Esophagus muscularis mucosa (tissue), 4 donors: Measurements from ENCODE around the gene C7. TPM values are rescaled to one million over a fixed set of nuclear protein-coding genes. Genes with fewer than 3 reads are reported as not detected.

Experiments used
- DNase-seq: peaks from one replicate; pipeline ENCODE4 v3.0.0-alpha.2; 2017; ENCODE audit errors: extremely low spot score
- H3K27ac ChIP-seq, 4 donors: fragments of 200-600 bp; sonication (generic); replicated peaks in 1 of 4; 1 replicate in 3 of 4; 2 replicates in 1 of 4; pipeline ENCODE4 v1.5.1; 2016 to 2019; ENCODE audit warnings: mild to moderate bottlenecking in 1 of 4
- H3K27me3 ChIP-seq, 4 donors: fragments of 200-600 bp; sonication (generic); one replicate each; pipeline versions ENCODE4 v1.5.1 to v1.6.0; 2016 to 2019
- H3K36me3 ChIP-seq, 4 donors: fragments of 200-600 bp; sonication (generic); one replicate each; pipeline ENCODE4 v1.5.1; 2016 to 2019
- H3K4me1 ChIP-seq, 4 donors: fragments of 200-600 bp; sonication (generic); one replicate each; pipeline ENCODE4 v1.5.1; 2016 to 2019
- H3K4me3 ChIP-seq, 4 donors: fragments of 200-600 bp; sonication (generic); 1 replicate in 2 of 4; 2 replicates in 2 of 4; pipeline ENCODE4 v1.5.1; 2016 to 2019; ENCODE audit warnings: mild to moderate bottlenecking in 4 of 4, moderate library complexity in 1 of 4
- H3K9me3 ChIP-seq, 4 donors: fragments of 200-600 bp; sonication (generic); 1 replicate in 3 of 4; 2 replicates in 1 of 4; pipeline ENCODE4 v1.5.1; 2016 to 2019
- EP300 ChIP-seq: sonication (generic); formaldehyde crosslinking; IDR thresholded peaks from one replicate; pipeline ENCODE4 v1.6.1; 2017; ENCODE audit warnings: antibody characterized with exemption
- POLR2A ChIP-seq: fragments of 450-650 bp; IDR thresholded peaks from one replicate; pipeline ENCODE4 v1.6.1; 2017; ENCODE audit warnings: antibody characterized with exemption, moderate library complexity, mild to moderate bottlenecking, low read depth
- POLR2AphosphoS5 ChIP-seq, 2 donors: sonication (generic); formaldehyde crosslinking; IDR thresholded peaks; one replicate each; pipeline ENCODE4 v1.6.1; 2017; ENCODE audit warnings: antibody characterized with exemption in 2 of 2
- WGBS: methylation state at CpG from one replicate; pipeline ENCODE4 v1.1.5; 2018; 5-methylcytosine and 5-hydroxymethylcytosine counted together
- intact Hi-C: fragments of 100-400 bp; cut with DNase I; formaldehyde crosslinking; loops from one replicate; pipeline ENCODE4 v1.15.1; 2023
- total RNA-seq, 4 donors: library from RNA; depleted of rRNA; stranded (reverse); fragments of >200 nt; gene quantifications; one replicate each; pipeline versions ENCODE4 v1.1.0 to v1.2.1, GENCODE V29; 2016
- TF ChIP-seq, protein P1 (sequence below), 3 experiments: fragments of 200-600 bp in 2 of 3; fragments of 450-650 bp in 1 of 3; sonication (generic) in 2 of 3; IDR thresholded peaks; one replicate each; pipeline ENCODE4 v1.5.1; 2017 to 2019; ENCODE audit warnings: antibody characterized with exemption in 3 of 3, mild to moderate bottlenecking in 2 of 3, moderate library complexity in 1 of 3

The C7 gene
- total RNA-seq, 4 donors from 2014 or later: 713 to 1,019 (median 874) TPM

DNA sequence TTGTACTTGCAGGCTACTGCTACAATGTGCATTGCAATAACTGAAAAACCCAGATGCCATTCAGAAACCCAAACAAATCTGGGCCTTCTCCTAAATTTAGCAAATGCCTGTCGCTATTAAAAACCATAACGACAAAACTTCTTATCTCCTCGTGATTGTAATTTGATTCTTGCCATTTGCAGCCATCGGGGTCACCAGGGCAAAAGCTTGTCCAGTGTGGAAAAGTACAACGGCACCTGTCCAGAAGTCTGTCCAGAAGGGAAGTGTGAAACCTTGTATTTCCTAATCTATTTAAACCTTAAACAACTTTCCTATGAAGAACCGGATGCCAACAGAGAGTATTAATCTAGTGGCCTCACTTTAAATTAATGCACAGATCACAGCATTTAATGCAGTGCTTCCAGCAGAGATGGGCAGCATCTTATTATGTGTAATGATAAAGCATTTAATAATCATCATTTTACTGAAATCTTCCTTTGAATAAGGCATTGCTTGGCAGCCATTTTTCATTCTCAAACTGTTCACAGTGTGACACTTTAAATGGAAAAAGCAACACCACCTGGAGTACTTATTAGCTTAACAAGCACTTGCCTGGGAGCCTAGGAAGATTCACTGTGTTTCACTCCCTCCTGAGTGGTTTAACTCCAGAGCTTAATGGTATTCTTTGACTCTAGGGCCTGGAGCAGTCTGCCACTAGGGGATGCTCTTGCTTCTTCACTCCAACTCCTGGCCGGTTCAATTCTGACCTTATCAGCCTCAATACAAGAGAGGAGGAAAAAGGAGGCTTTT is 4.9 kb upstream of the C7 start:
- peak overlapping the region in 1 of 4 donors; percentile 45 for H3K27ac ChIP-seq
- H3K4me3 ChIP-seq: no peak overlapping the region
- intact Hi-C loops: loop anchor here (10.0 kb wide), 1 partner anchor 440 kb away; no protein-coding TSS in a partner anchor

DNA sequence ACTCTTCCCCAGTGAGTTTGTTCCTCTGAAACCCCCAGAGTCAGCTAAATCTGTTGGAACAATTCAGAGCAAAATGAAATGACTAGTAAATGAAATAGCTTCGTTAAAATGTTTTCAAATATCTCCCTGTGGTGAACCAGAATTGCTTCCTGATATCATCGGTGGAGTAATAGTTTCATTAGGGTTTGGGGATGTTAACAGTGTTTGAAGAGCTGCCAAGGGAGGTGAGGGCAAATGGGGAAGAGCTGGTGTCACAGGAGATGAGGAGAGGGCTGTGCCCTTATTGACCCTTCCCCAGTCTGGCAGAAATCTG is 4.3 kb upstream of the C7 start:
- WGBS: 37% methylated on average over 2 of the region's 2 CpGs
- H3K4me3 ChIP-seq: no peak overlapping the region
- intact Hi-C loops: loop anchor here (5.0 to 10.0 kb wide), 2 partner anchors 440 to 937 kb away; no protein-coding TSS in a partner anchor
- H3K27me3 ChIP-seq: no peaks in the 10 kb centered on the region
- DNase-seq: no peak
- H3K27ac ChIP-seq: peak overlapping the region in 2 of 4 donors; percentile 43 to 45
- TF ChIP-seq, protein P1, sequence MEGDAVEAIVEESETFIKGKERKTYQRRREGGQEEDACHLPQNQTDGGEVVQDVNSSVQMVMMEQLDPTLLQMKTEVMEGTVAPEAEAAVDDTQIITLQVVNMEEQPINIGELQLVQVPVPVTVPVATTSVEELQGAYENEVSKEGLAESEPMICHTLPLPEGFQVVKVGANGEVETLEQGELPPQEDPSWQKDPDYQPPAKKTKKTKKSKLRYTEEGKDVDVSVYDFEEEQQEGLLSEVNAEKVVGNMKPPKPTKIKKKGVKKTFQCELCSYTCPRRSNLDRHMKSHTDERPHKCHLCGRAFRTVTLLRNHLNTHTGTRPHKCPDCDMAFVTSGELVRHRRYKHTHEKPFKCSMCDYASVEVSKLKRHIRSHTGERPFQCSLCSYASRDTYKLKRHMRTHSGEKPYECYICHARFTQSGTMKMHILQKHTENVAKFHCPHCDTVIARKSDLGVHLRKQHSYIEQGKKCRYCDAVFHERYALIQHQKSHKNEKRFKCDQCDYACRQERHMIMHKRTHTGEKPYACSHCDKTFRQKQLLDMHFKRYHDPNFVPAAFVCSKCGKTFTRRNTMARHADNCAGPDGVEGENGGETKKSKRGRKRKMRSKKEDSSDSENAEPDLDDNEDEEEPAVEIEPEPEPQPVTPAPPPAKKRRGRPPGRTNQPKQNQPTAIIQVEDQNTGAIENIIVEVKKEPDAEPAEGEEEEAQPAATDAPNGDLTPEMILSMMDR (IDR thresholded peaks at IDR 0.05): no peak
- TF ChIP-seq POLR2A: no peak
- no peak for TF ChIP-seq POLR2AphosphoS5 (IDR thresholded peaks at IDR 0.05)
- TF ChIP-seq EP300: no peak
- peaks cover 0 to 12% (median 5%) of the 10 kb centered on the region in 4 donors for H3K4me1 ChIP-seq
- no peaks in the 10 kb centered on the region for H3K9me3 ChIP-seq
- no peaks in the 10 kb centered on the region for H3K36me3 ChIP-seq

More for the DNA sequence above, 4.9 kb upstream of the C7 start:
- 56% methylated on average over 7 of the region's 7 CpGs for WGBS
- Histone ChIP-seq H3K9me3 (no peaks in the 10 kb centered on the region), H3K27me3 (no peaks in the 10 kb centered on the region), H3K36me3 (no peaks in the 10 kb centered on the region), H3K4me1 (peaks cover 0 to 12% (median 5%) of the 10 kb centered on the region in 4 donors)
- no peak for DNase-seq
- TF ChIP-seq POLR2A: no peak
- TF ChIP-seq, protein P1 (IDR thresholded peaks at IDR 0.05): peak; percentile 60 to 86 (median 69)

DNA sequence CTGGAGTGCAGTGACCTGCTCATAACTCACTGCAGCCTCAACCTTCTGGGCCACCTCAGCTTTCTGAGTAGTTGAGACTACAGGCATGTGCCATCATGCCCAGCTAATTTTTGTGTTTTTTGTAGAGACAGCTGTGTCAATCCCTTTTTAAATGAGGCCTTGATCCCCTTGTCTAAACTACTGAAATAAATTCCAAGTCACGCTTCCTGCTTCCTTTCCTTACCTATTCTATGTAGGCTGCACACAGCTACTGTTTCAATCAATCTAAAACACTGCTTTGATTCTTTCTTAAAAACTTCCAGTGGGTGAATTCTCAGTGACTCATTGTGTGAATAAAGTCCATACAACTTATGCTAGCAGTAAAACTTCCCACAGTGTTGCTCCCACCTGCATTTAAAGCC is 2.9 kb upstream of the C7 start:
- WGBS: 84% methylated on average over 1 of the region's 1 CpG
- intact Hi-C loops: loop anchor here (5.0 to 10.0 kb wide), 2 partner anchors 438 to 936 kb away; no protein-coding TSS in a partner anchor
- H3K27ac ChIP-seq: no peak overlapping the region
- no peak for DNase-seq
- H3K9me3 ChIP-seq: no peaks in the 10 kb centered on the region
- TF ChIP-seq, protein P1 (IDR thresholded peaks at IDR 0.05): no peak
- TF ChIP-seq POLR2AphosphoS5 (IDR thresholded peaks at IDR 0.05) (no peak), EP300 (no peak), POLR2A (no peak)
- H3K4me1 ChIP-seq: peaks cover 0 to 12% (median 7%) of the 10 kb centered on the region in 4 donors
- H3K36me3 ChIP-seq: no peaks in the 10 kb centered on the region
- no peak overlapping the region for H3K4me3 ChIP-seq
- no peaks in the 10 kb centered on the region for H3K27me3 ChIP-seq

DNA sequence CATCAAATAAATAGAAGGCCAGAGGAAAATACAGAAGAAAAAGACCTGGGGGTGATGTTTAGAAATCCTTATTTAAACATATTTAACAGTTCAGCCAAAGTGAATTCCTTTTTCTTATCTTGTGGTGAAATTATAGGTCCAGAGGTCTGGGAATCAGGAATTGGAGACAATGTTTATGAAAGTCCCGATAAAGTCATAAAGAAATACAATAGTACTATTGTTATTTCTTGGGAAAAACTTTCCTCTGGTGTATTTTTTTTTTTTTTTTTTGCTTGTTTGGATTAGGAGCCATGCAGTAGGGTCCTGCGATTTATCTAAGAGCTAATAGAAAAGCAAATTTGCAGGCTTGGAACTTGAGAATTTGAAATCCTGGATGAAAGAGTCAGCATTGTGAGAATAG is 426 bp downstream of the C7 start:
- TF ChIP-seq EP300: no peak
- no peak for TF ChIP-seq POLR2AphosphoS5 (IDR thresholded peaks at IDR 0.05)
- TF ChIP-seq, protein P1 (IDR thresholded peaks at IDR 0.05): no peak
- no peak for TF ChIP-seq POLR2A
- Histone ChIP-seq H3K36me3 (no peaks in the 10 kb centered on the region), H3K27ac (peak overlapping the region in 1 of 4 donors; percentile 48), H3K9me3 (no peaks in the 10 kb centered on the region), H3K27me3 (no peaks in the 10 kb centered on the region), H3K4me1 (peaks cover 0 to 6% (median 2%) of the 10 kb centered on the region in 4 donors), H3K4me3 (peak overlapping the region; percentile 32 to 50 (median 38))
- intact Hi-C loops: loop anchor here (5.0 to 10.0 kb wide), 2 partner anchors 435 to 933 kb away; no protein-coding TSS in a partner anchor
- 43% methylated on average over 2 of the region's 2 CpGs for WGBS
- DNase-seq: no peak
